ENCODE results near the gene GTPBP3. TPM values are rescaled to one million over a fixed set of nuclear protein-coding genes. Genes with fewer than 3 reads are reported as not detected.

The GTPBP3 gene
- total RNA-seq, 1 experiment from 2014 or later: 62.9 TPM

DNA sequence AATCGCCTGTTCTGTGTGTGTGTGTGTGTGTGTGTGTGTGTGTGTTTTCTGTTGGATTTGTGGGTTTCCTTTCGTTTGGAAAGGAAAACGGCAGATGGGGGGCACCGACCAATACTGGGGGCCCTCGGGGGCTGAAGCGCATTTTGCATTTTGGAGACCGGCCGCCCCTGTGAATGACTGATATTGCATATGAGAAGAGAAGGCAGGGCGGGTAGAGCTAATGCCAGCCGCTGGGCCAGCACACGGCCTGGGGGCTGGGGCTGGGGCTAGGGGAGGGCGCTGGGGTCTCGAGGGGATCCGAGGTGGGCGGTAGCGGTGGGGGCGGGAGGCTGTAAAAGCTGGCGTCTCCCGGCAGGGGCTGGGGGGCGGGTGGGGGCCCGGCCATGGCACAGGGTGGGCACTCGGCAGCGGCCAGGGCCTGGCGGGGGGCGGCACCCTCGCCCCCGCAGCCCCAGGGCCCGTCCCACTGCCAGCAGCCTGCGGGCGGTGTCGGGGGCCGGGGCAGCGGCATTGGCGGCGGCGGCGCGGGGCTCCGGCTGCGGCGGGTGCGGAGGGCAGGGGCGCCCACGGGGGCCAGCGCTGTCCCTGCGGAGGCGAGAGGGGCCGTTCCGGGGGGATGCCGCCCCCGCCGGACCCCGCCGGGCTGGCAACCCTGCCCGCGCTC, 13.9 kb upstream of the GTPBP3 start:
- H3K9me3 Mint-ChIP-seq: no peaks in the 10 kb centered on the region
- no peak overlapping the region for H3K56ac ChIP-seq (ENCODE audit: insufficient read length, low read depth, low read length)
- H3K4me1 ChIP-seq (ENCODE audit: insufficient read depth, low read length): no peaks in the 10 kb centered on the region
- no peak overlapping the region for H2BK12ac ChIP-seq (ENCODE audit: insufficient read length, low read depth, low read length)
- H3K18ac ChIP-seq (ENCODE audit: insufficient read length, low read depth, low read length): no peak overlapping the region
- no peak overlapping the region for H2BK20ac ChIP-seq (ENCODE audit: low read depth, low read length, poor library complexity, severe bottlenecking)
- H3K9me3 ChIP-seq (ENCODE audit: control insufficient read depth, low read depth, low read length): no peaks in the 10 kb centered on the region
- peaks cover 6 to 16% of the 10 kb centered on the region in 2 experiments for H3K4me1 Mint-ChIP-seq
- H3K4ac ChIP-seq (ENCODE audit: low read depth, low read length): no peak overlapping the region
- H2BK5ac ChIP-seq (ENCODE audit: insufficient read length, low read length): no peak overlapping the region
- H3K4me2 ChIP-seq (ENCODE audit: insufficient read depth, insufficient read length, low read length): no peak overlapping the region
- no peaks in the 10 kb centered on the region for H3K27me3 ChIP-seq (ENCODE audit: insufficient read depth, low read length)
- no peak overlapping the region for H3K14ac ChIP-seq (ENCODE audit: insufficient read depth, low read length)
- H3K4me3 Mint-ChIP-seq: no peak overlapping the region
- peak overlapping the region in 2 of 3 experiments; percentile 52 to 80; a peak in 2 of 7 replicates for H3K27ac Mint-ChIP-seq
- no peaks in the 10 kb centered on the region for H4K20me1 ChIP-seq (ENCODE audit: control insufficient read depth, insufficient read depth, insufficient read length)
- no CpG with 5 or more reads among the region's 56 CpGs for WGBS (ENCODE audit: extremely low coverage, insufficient read length, low lambda C conversion rate)
- H4K8ac ChIP-seq (replicated peaks; ENCODE audit: insufficient read length, low read depth, low read length): no peak overlapping the region
- H3K27ac ChIP-seq (ENCODE audit: insufficient read length, low read depth, low read length): no peak overlapping the region
- no peak overlapping the region for H3K23ac ChIP-seq (ENCODE audit: insufficient read length, low read depth, low read length)
- H2BK120ac ChIP-seq (ENCODE audit: low read depth, low read length, poor library complexity, severe bottlenecking): no peak overlapping the region
- no peaks in the 10 kb centered on the region for H3K79me1 ChIP-seq (ENCODE audit: insufficient read depth, low read depth, low read length, poor library complexity, severe bottlenecking)
- no peak overlapping the region for H2AK5ac ChIP-seq (ENCODE audit: insufficient read length, low read length)
- H2BK15ac ChIP-seq (ENCODE audit: low read depth, low read length): no peak overlapping the region
- no peak for DNase-seq
- H4K91ac ChIP-seq (ENCODE audit: insufficient read length, low read depth, low read length): no peak overlapping the region
- H3K9ac ChIP-seq (ENCODE audit: extremely low read depth, insufficient read length, low read length): no peak overlapping the region
- TF ChIP-seq, protein P1, sequence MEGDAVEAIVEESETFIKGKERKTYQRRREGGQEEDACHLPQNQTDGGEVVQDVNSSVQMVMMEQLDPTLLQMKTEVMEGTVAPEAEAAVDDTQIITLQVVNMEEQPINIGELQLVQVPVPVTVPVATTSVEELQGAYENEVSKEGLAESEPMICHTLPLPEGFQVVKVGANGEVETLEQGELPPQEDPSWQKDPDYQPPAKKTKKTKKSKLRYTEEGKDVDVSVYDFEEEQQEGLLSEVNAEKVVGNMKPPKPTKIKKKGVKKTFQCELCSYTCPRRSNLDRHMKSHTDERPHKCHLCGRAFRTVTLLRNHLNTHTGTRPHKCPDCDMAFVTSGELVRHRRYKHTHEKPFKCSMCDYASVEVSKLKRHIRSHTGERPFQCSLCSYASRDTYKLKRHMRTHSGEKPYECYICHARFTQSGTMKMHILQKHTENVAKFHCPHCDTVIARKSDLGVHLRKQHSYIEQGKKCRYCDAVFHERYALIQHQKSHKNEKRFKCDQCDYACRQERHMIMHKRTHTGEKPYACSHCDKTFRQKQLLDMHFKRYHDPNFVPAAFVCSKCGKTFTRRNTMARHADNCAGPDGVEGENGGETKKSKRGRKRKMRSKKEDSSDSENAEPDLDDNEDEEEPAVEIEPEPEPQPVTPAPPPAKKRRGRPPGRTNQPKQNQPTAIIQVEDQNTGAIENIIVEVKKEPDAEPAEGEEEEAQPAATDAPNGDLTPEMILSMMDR (conservative IDR thresholded peaks at IDR 0.05): no peak
- H3K36me3 Mint-ChIP-seq (ENCODE audit: insufficient read depth in 1 of 3, low read depth in 3 of 3): peaks cover 12 to 49% (median 28%) of the 10 kb centered on the region in 3 experiments
- peaks cover 5% of the 10 kb centered on the region for H3K23me2 ChIP-seq (ENCODE audit: insufficient read length, low read depth, low read length, poor library complexity, severe bottlenecking)
- no peak overlapping the region for H4K5ac ChIP-seq (ENCODE audit: insufficient read length, low read depth, low read length)
- H3K79me2 ChIP-seq (ENCODE audit: insufficient read depth, low read length): no peaks in the 10 kb centered on the region
- H2AFZ ChIP-seq (ENCODE audit: low read length): no peak overlapping the region
- H3T11ph ChIP-seq (ENCODE audit: low read length): no peak overlapping the region
- H3K27me3 Mint-ChIP-seq (ENCODE audit: low read depth): peaks cover 2% of the 10 kb centered on the region; the same call in 1 of the 2 replicates

Measured in H9 (cell line).